ENCODE measurements around the gene SLC8A1.

Gene SLC8A1

DNA sequence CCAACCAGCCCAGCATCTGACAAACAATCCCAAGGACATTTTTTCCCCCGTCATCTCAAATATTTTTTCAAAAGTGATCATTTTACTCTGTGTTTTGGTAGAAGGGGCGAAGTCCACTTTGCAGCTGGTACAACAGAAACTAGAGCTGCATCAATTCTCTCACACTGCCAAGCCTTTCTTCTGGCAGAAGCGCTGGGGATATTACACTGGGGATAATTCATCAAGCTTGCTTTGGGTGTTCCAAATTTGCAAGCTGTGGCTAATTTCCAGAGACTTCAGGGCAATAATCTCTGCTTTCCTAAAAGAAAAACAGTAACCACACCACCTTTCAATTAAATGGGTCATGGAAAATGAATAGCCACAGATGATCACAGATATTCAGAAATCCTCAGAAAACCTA, 238.3 kb downstream of the SLC8A1 start:
- DNase-seq (no peak), ATAC-seq (ENCODE audit: insufficient read depth, low read depth) (no peak)
- Histone ChIP-seq H3K9ac (ENCODE audit: low read depth, low read length) (no peak overlapping the region), H3K4me2 (ENCODE audit: insufficient read depth, low read length) (no peak overlapping the region), H4K20me1 (ENCODE audit: insufficient read depth, low read length) (no peaks in the 10 kb centered on the region), H3K4me1 (ENCODE audit: insufficient read depth, low read length) (peaks cover 3% of the 10 kb centered on the region; the same call in 1 of the 2 replicates), H3K9me3 (ENCODE audit: insufficient read depth, low read length, severe bottlenecking) (peaks cover 2% of the 10 kb centered on the region), H3K4me3 (ENCODE audit: low read depth in 1 of 2, low read length in 2 of 2) (no peak overlapping the region), H3K36me3 (ENCODE audit: insufficient read depth, low read length) (peaks cover 5% of the 10 kb centered on the region), H3K27me3 (ENCODE audit: insufficient read depth, low read length, poor library complexity) (no peaks in the 10 kb centered on the region), H3K27ac (ENCODE audit: low read length) (no peak overlapping the region), H2AFZ (ENCODE audit: low read depth, low read length) (no peak overlapping the region), H3K79me2 (ENCODE audit: insufficient read depth, low read length) (no peaks in the 10 kb centered on the region)
- TF ChIP-seq, protein P1, sequence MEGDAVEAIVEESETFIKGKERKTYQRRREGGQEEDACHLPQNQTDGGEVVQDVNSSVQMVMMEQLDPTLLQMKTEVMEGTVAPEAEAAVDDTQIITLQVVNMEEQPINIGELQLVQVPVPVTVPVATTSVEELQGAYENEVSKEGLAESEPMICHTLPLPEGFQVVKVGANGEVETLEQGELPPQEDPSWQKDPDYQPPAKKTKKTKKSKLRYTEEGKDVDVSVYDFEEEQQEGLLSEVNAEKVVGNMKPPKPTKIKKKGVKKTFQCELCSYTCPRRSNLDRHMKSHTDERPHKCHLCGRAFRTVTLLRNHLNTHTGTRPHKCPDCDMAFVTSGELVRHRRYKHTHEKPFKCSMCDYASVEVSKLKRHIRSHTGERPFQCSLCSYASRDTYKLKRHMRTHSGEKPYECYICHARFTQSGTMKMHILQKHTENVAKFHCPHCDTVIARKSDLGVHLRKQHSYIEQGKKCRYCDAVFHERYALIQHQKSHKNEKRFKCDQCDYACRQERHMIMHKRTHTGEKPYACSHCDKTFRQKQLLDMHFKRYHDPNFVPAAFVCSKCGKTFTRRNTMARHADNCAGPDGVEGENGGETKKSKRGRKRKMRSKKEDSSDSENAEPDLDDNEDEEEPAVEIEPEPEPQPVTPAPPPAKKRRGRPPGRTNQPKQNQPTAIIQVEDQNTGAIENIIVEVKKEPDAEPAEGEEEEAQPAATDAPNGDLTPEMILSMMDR (IDR thresholded peaks at IDR 0.05; ENCODE audit: borderline replicate concordance, extremely low read depth, low read length, poor library complexity, severe bottlenecking): no peak
- TF ChIP-seq EZH2 (IDR thresholded peaks at IDR 0.05; ENCODE audit: borderline replicate concordance, low read depth, low read length, severe bottlenecking): no peak

DNA sequence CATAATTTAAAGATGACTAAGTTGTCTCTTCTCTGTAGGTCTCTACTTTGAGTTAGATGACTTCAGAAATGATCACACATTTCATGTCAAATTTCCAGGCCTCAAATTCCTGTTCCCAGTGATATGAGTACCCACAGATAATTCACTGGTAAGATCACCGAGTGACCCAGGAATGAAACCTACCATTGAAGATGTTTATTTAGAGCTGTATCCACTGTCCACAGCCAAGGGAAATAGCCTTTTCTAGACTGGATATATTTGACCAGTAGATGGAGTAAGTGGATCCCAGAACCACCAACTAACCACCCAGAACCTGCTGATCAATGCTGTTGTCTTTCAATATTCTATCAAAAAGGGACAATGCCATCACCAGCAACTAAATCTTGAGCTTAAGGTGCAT, 238.8 kb downstream of the SLC8A1 start:
- H3K9me3 ChIP-seq (ENCODE audit: insufficient read depth, low read length, severe bottlenecking): peaks cover 2% of the 10 kb centered on the region
- H3K27ac ChIP-seq (ENCODE audit: low read length): no peak overlapping the region
- H3K4me1 ChIP-seq (ENCODE audit: insufficient read depth, low read length): no peaks in the 10 kb centered on the region; the same call in 1 of the 2 replicates
- H2AFZ ChIP-seq (ENCODE audit: low read depth, low read length): no peak overlapping the region
- no peak overlapping the region for H3K4me2 ChIP-seq (ENCODE audit: insufficient read depth, low read length)
- H4K20me1 ChIP-seq (ENCODE audit: insufficient read depth, low read length): no peaks in the 10 kb centered on the region
- peaks cover 5% of the 10 kb centered on the region for H3K36me3 ChIP-seq (ENCODE audit: insufficient read depth, low read length)
- ATAC-seq (ENCODE audit: insufficient read depth, low read depth): no peak
- DNase-seq: no peak
- no peak overlapping the region for H3K9ac ChIP-seq (ENCODE audit: low read depth, low read length)
- no peak overlapping the region for H3K4me3 ChIP-seq (ENCODE audit: low read depth in 1 of 2, low read length in 2 of 2)
- TF ChIP-seq, protein P1 (IDR thresholded peaks at IDR 0.05; ENCODE audit: borderline replicate concordance, extremely low read depth, low read length, poor library complexity, severe bottlenecking): peak; percentile 13
- TF ChIP-seq EZH2 (IDR thresholded peaks at IDR 0.05; ENCODE audit: borderline replicate concordance, low read depth, low read length, severe bottlenecking): no peak
- no peaks in the 10 kb centered on the region for H3K27me3 ChIP-seq (ENCODE audit: insufficient read depth, low read length, poor library complexity)
- no peaks in the 10 kb centered on the region for H3K79me2 ChIP-seq (ENCODE audit: insufficient read depth, low read length)

DNA sequence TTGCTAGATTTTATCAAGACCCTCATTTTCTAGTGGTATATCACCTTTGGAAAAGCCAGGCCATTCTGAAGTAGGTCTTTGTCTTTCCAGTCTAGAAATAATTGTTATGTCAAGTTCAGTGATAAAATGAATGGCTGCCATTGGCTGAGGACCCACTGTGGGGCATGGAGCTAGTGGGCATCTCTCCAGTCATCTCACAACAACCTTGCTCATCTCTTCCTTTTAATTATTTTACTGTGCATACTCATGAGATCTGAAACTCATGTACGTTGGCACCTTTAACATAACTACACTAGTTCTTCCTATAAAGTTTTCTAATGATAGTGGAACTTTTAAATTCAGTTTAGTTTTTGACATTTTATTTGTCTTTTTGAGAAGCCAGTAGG, 240.9 kb downstream of the SLC8A1 start:
- TF ChIP-seq, protein P1 (IDR thresholded peaks at IDR 0.05; ENCODE audit: borderline replicate concordance, extremely low read depth, low read length, poor library complexity, severe bottlenecking): no peak
- TF ChIP-seq EZH2 (IDR thresholded peaks at IDR 0.05; ENCODE audit: borderline replicate concordance, low read depth, low read length, severe bottlenecking): no peak
- ATAC-seq (ENCODE audit: insufficient read depth, low read depth) (no peak), DNase-seq (no peak)
- H3K9ac ChIP-seq (ENCODE audit: low read depth, low read length): no peak overlapping the region
- no peaks in the 10 kb centered on the region for H3K36me3 ChIP-seq (ENCODE audit: insufficient read depth, low read length)
- no peak overlapping the region for H2AFZ ChIP-seq (ENCODE audit: low read depth, low read length)
- H3K27me3 ChIP-seq (ENCODE audit: insufficient read depth, low read length, poor library complexity): no peaks in the 10 kb centered on the region
- H3K4me3 ChIP-seq (ENCODE audit: low read depth in 1 of 2, low read length in 2 of 2): no peak overlapping the region
- no peak overlapping the region for H3K27ac ChIP-seq (ENCODE audit: low read length)
- no peak overlapping the region for H3K4me2 ChIP-seq (ENCODE audit: insufficient read depth, low read length)
- H3K9me3 ChIP-seq (ENCODE audit: insufficient read depth, low read length, severe bottlenecking): no peaks in the 10 kb centered on the region
- H4K20me1 ChIP-seq (ENCODE audit: insufficient read depth, low read length): no peaks in the 10 kb centered on the region
- no peaks in the 10 kb centered on the region for H3K79me2 ChIP-seq (ENCODE audit: insufficient read depth, low read length)
- no peaks in the 10 kb centered on the region for H3K4me1 ChIP-seq (ENCODE audit: insufficient read depth, low read length)
